HCT116 (cell line): ENCODE measurements around the gene SCARB1. TPM values are rescaled to one million over a fixed set of nuclear protein-coding genes. Genes with fewer than 3 reads are reported as not detected.

Source experiments
- ATAC-seq: fragments of 200-7000 bp; cut with Tn5 transposase; 2 replicates; pipeline ENCODE4 v1.9.1; 2020; ENCODE audit warnings: mild to moderate bottlenecking, moderate library complexity
- BruUV-seq: library from RNA; stranded (reverse); fragments of 400-500 nt; replicated peaks from 2 replicates; lab custom pipeline; 2021; lab: Mats Ljungman, UMichigan
- CTCF ChIA-PET: fragments of 300-600 bp; sonication (Branson Sonifier 250); formaldehyde crosslinking; loops from one replicate; lab custom pipeline; 2021; ENCODE audit warnings: antibody characterized with exemption; lab: Charles Lee
- POLR2A ChIA-PET: fragments of 300-600, 350-600 bp; sonication (Branson Sonifier 250); formaldehyde crosslinking; loops from one replicate; lab custom pipeline; 2021; ENCODE audit warnings: antibody characterized with exemption; lab: Charles Lee
- RAD21 ChIA-PET, 2 experiments: fragments of 300-600 bp; sonication (Branson Sonifier 250); formaldehyde crosslinking; loops; one replicate each; lab custom pipeline; 2023; ENCODE audit warnings: low total read pairs in 2 of 2; ENCODE audit not compliant: uncharacterized antibody in 2 of 2, unreplicated experiment in 2 of 2, low non-redundant PET in 1 of 2; lab: Charles Lee
- DNase-seq: peaks from one replicate; pipeline ENCODE4 v3.0.0-alpha.2; 2010; ENCODE audit warnings: low read depth, low spot score
- H2AFZ ChIP-seq: fragments of 200-600 bp; shearing (Covaris generic), sonication (generic); 2 replicates; pipeline ENCODE4 v1.6.1; 2017; ENCODE audit warnings: low read depth, mixed run types, mixed read lengths, antibody characterized with exemption, low read length; ENCODE audit not compliant: poor library complexity, severe bottlenecking
- H3K27ac ChIP-seq: 2 replicates; pipeline ENCODE4 v1.5.1; 2012; ENCODE audit warnings: low read depth, low read length
- H3K27me3 ChIP-seq: fragments of 200-600 bp; sonication (generic); 2 replicates; pipeline ENCODE4 v1.6.1; 2016; ENCODE audit warnings: mixed run types, low read length, mixed read lengths; ENCODE audit not compliant: insufficient read depth
- H3K36me3 ChIP-seq, 2 experiments: fragments of 200-500 bp in 1 of 2; fragments of 200-600 bp in 1 of 2; sonication (Bioruptor generic) in 1 of 2; sonication (generic) in 1 of 2; 2 replicates each; pipeline versions ENCODE4 v1.5.1 to v1.6.1; 2014 to 2016; ENCODE audit warnings: low read length in 2 of 2, inconsistent platforms in 1 of 2, mixed read lengths in 1 of 2, mixed run types in 1 of 2; ENCODE audit not compliant: insufficient read depth in 2 of 2, control insufficient read depth in 1 of 2
- H3K4me1 ChIP-seq, 2 experiments: fragments of 200-600 bp in 1 of 2; sonication (generic) in 1 of 2; 2 replicates each; pipeline versions ENCODE4 v1.5.1 to v1.6.1; 2012 to 2017; ENCODE audit warnings: low read length in 2 of 2, inconsistent platforms in 1 of 2, mild to moderate bottlenecking in 1 of 2, mixed read lengths in 1 of 2, mixed run types in 1 of 2, moderate library complexity in 1 of 2; ENCODE audit not compliant: insufficient read depth in 2 of 2, control insufficient read depth in 1 of 2
- H3K4me2 ChIP-seq: fragments of 200-600 bp; sonication (generic); 2 replicates; pipeline ENCODE4 v1.6.1; 2017; ENCODE audit warnings: mixed run types, low read length, mixed read lengths
- H3K4me3 ChIP-seq, 2 experiments: fragments of 200-600 bp in 1 of 2; sonication (generic) in 1 of 2; replicated peaks in 1 of 2; 2 replicates each; pipeline ENCODE4 v1.5.1; 2011 to 2016; ENCODE audit warnings: low read length in 2 of 2, control low read depth in 1 of 2, low read depth in 1 of 2, mild to moderate bottlenecking in 1 of 2, mixed read lengths in 1 of 2, mixed run types in 1 of 2
- H3K79me2 ChIP-seq: fragments of 200-600 bp; sonication (generic); 2 replicates; pipeline ENCODE4 v1.6.1; 2017; ENCODE audit warnings: mild to moderate bottlenecking, mixed run types, low read length, moderate library complexity, mixed read lengths; ENCODE audit not compliant: insufficient read depth
- H3K9ac ChIP-seq: fragments of 200-600 bp; sonication (generic); 2 replicates; pipeline ENCODE4 v1.6.1; 2016; ENCODE audit warnings: low read length, mixed read lengths
- H3K9me2 ChIP-seq: fragments of 200-600 bp; sonication (generic), shearing (Covaris generic); 2 replicates; pipeline ENCODE4 v1.6.1; 2017; ENCODE audit warnings: mixed run types, mild to moderate bottlenecking, moderate library complexity; ENCODE audit not compliant: insufficient read depth
- H3K9me3 ChIP-seq, 2 experiments: fragments of 200-500 bp in 1 of 2; fragments of 200-600 bp in 1 of 2; sonication (Bioruptor generic) in 1 of 2; sonication (generic) in 1 of 2; 2 replicates each; pipeline ENCODE4 v1.6.1; 2014 to 2017; ENCODE audit warnings: low read length in 2 of 2, mixed read lengths in 2 of 2, inconsistent platforms in 1 of 2, low read depth in 1 of 2, mild to moderate bottlenecking in 1 of 2, mixed run types in 1 of 2, moderate library complexity in 1 of 2; ENCODE audit not compliant: control insufficient read depth in 1 of 2, insufficient read depth in 1 of 2
- H4K20me1 ChIP-seq: fragments of 200-600 bp; sonication (generic), shearing (Covaris generic); 2 replicates; pipeline ENCODE4 v1.6.1; 2017; ENCODE audit warnings: mixed run types, mild to moderate bottlenecking, moderate library complexity; ENCODE audit not compliant: insufficient read depth
- CBX3 ChIP-seq: IDR thresholded peaks from 2 replicates; pipeline ENCODE4 v1.6.1; 2012; ENCODE audit warnings: low read depth
- EGR1 ChIP-seq: IDR thresholded peaks from 2 replicates; pipeline ENCODE4 v1.6.1; 2012; ENCODE audit warnings: low read depth
- EZH2phosphoT487 ChIP-seq: fragments of 200-600 bp; IDR thresholded peaks from 2 replicates; pipeline ENCODE4 v1.6.1; 2018; ENCODE audit warnings: antibody characterized with exemption, borderline replicate concordance
- FOSL1 ChIP-seq: IDR thresholded peaks from 2 replicates; pipeline ENCODE4 v1.6.1; 2012; ENCODE audit warnings: low read depth
- RAD21 ChIP-seq: IDR thresholded peaks from 2 replicates; pipeline ENCODE4 v1.6.1; 2012; ENCODE audit warnings: low read depth, mild to moderate bottlenecking
- SP1 ChIP-seq: IDR thresholded peaks from 2 replicates; pipeline ENCODE4 v1.6.1; 2012; ENCODE audit warnings: low read depth
- TCF7L2 ChIP-seq: IDR thresholded peaks from 2 replicates; pipeline ENCODE4 v1.7.0; 2011; ENCODE audit warnings: borderline replicate concordance, inconsistent platforms; ENCODE audit not compliant: insufficient read depth, insufficient read length; ENCODE audit errors: extremely low read depth
- ZFX ChIP-seq: fragments of 450-650 bp; IDR thresholded peaks from 2 replicates; pipeline ENCODE4 v1.6.1; 2017
- intact Hi-C: fragments of 100-400 bp; cut with micrococcal nuclease; formaldehyde crosslinking; loops from 2 replicates; pipeline ENCODE4 v1.10.0; 2022
- total RNA-seq: library from RNA; stranded (reverse); gene quantifications from one replicate; pipeline ENCODE4 v1.2.1, GENCODE V29; 2021; ENCODE audit not compliant: unreplicated experiment
- TF ChIP-seq, protein P1 (sequence below): IDR thresholded peaks from 2 replicates; pipeline ENCODE4 v1.6.1; 2012; ENCODE audit warnings: low read depth
- TF ChIP-seq, protein P2 (sequence below): IDR thresholded peaks from 2 replicates; pipeline ENCODE4 v1.6.1; 2011; ENCODE audit warnings: mild to moderate bottlenecking, low read length, moderate library complexity; ENCODE audit not compliant: insufficient replicate concordance; ENCODE audit errors: extremely low read depth

The SCARB1 gene
- total RNA-seq, 1 experiment from 2014 or later, result 95.5 TPM

DNA sequence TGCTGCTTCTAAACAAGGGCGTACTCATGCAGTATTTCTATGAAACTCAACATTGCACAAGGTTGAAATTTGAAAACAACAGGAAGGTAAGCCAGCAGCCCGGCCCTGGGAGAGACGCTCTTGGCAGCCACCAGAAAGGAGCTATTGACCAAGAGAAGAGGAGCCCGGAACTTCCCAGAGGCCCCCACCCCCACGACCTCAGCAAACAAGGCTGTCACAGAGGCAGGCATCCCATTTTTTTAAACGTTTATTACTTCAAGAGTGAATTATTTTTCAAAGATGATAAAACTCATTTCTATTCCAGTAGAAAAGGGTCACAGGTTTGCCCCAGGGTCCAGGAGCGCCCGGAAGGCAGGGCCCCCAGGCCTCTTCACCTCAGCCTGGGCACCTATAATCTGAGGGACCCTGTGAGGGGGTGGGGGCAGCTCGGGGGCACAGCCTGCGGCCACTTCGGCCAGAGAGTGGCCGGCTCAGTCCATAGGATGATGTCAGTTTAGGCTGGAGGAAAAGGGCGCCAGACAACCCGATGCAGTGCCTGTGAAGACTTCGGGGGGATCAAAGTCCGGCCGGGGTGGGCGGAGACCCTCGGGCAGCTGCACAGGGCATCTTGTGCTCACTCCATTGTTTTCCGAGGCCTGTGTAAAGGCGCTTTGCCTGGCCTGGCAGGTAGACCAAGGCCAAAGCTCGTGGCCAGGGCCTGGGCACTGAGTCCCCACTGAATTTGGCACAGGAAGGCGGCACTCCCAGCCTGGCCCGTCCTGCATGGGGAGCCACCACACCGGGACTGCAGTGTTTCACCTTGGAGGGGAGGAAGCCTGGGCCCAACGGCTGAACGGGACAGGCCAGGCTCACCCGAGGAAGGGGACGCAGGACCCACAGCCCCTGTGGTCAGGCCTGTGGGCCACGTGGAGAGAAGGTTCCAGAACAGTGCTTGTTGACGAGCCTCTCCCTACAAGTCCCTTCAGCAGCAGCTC, 86.0 kb downstream of the SCARB1 start:
- Histone ChIP-seq H2AFZ (no peak overlapping the region), H3K9me2 (no peaks in the 10 kb centered on the region), H3K4me3 (no peak overlapping the region), H3K9me3 (no peaks in the 10 kb centered on the region), H3K4me2 (no peak overlapping the region)
- ChIA-PET CTCF (no interaction called here), RAD21 (no interaction called here)
- intact Hi-C loops, result no loop called here
- no peak for TF ChIP-seq EGR1
- TF ChIP-seq, all 23 proteins: peak for 0
- no peaks in the 10 kb centered on the region for H3K27me3 ChIP-seq
- no peak for ATAC-seq
- H3K27ac ChIP-seq, result no peak overlapping the region
- H3K4me1 ChIP-seq, result no peaks in the 10 kb centered on the region
- no peak overlapping the region for H3K9ac ChIP-seq
- BruUV-seq, result no TSS peak
- no peaks in the 10 kb centered on the region for H3K79me2 ChIP-seq
- POLR2A ChIA-PET, result no interaction called here
- no peaks in the 10 kb centered on the region for H4K20me1 ChIP-seq
- DNase-seq, result no peak
- H3K36me3 ChIP-seq, result peaks cover 0 to 7% of the 10 kb centered on the region in 2 experiments; a peak in 1 of 4 replicates

DNA sequence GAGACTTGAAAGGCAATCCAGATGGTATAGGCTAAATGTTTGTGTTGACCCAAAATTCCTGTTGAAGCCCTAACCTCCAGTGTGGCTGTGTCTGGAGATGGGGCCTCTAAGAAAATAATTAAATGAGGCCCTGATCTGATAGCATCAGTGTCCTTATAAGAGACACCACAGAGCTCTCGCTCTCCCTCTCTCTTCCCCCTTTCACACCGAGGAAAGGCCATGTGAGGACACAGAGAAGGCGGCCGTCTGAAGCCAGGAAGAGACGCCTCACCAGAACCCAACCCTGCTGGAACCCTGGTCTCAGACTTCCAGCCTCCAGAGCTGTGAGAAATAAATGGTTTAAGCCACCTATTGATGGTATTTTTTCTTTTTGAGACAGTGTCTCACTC, 87.5 kb downstream of the SCARB1 start:
- no peak overlapping the region for H3K9ac ChIP-seq
- no TSS peak for BruUV-seq
- no peak overlapping the region for H2AFZ ChIP-seq
- H4K20me1 ChIP-seq, result no peaks in the 10 kb centered on the region
- no peak overlapping the region for H3K4me3 ChIP-seq
- no peaks in the 10 kb centered on the region for H3K9me3 ChIP-seq
- DNase-seq (no peak), ATAC-seq (no peak)
- H3K27ac ChIP-seq, result no peak overlapping the region
- TF ChIP-seq TCF7L2 (no peak), CBX3 (no peak), SP1 (no peak), EZH2phosphoT487 (no peak), FOSL1 (no peak), RAD21 (no peak), ZFX (no peak)
- TF ChIP-seq, protein P1, sequence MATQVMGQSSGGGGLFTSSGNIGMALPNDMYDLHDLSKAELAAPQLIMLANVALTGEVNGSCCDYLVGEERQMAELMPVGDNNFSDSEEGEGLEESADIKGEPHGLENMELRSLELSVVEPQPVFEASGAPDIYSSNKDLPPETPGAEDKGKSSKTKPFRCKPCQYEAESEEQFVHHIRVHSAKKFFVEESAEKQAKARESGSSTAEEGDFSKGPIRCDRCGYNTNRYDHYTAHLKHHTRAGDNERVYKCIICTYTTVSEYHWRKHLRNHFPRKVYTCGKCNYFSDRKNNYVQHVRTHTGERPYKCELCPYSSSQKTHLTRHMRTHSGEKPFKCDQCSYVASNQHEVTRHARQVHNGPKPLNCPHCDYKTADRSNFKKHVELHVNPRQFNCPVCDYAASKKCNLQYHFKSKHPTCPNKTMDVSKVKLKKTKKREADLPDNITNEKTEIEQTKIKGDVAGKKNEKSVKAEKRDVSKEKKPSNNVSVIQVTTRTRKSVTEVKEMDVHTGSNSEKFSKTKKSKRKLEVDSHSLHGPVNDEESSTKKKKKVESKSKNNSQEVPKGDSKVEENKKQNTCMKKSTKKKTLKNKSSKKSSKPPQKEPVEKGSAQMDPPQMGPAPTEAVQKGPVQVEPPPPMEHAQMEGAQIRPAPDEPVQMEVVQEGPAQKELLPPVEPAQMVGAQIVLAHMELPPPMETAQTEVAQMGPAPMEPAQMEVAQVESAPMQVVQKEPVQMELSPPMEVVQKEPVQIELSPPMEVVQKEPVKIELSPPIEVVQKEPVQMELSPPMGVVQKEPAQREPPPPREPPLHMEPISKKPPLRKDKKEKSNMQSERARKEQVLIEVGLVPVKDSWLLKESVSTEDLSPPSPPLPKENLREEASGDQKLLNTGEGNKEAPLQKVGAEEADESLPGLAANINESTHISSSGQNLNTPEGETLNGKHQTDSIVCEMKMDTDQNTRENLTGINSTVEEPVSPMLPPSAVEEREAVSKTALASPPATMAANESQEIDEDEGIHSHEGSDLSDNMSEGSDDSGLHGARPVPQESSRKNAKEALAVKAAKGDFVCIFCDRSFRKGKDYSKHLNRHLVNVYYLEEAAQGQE, result no peak
- TF ChIP-seq, protein P2, sequence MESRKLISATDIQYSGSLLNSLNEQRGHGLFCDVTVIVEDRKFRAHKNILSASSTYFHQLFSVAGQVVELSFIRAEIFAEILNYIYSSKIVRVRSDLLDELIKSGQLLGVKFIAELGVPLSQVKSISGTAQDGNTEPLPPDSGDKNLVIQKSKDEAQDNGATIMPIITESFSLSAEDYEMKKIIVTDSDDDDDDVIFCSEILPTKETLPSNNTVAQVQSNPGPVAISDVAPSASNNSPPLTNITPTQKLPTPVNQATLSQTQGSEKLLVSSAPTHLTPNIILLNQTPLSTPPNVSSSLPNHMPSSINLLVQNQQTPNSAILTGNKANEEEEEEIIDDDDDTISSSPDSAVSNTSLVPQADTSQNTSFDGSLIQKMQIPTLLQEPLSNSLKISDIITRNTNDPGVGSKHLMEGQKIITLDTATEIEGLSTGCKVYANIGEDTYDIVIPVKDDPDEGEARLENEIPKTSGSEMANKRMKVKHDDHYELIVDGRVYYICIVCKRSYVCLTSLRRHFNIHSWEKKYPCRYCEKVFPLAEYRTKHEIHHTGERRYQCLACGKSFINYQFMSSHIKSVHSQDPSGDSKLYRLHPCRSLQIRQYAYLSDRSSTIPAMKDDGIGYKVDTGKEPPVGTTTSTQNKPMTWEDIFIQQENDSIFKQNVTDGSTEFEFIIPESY, result no peak
- no peaks in the 10 kb centered on the region for H3K79me2 ChIP-seq
- H3K36me3 ChIP-seq, result no peaks in the 10 kb centered on the region
- ChIA-PET CTCF (no interaction called here), POLR2A (no interaction called here), RAD21 (no interaction called here)
- no peaks in the 10 kb centered on the region for H3K27me3 ChIP-seq
- no peak overlapping the region for H3K4me2 ChIP-seq
- H3K9me2 ChIP-seq, result no peaks in the 10 kb centered on the region
- intact Hi-C loops, result no loop called here
- H3K4me1 ChIP-seq, result peaks cover 0 to 8% of the 10 kb centered on the region in 2 experiments; a peak in 1 of 4 replicates
